ENCODE measurements around the gene UBE2G2. TPM values are rescaled to one million over a fixed set of nuclear protein-coding genes. Genes with fewer than 3 reads are reported as not detected.
"Not testable (repeated sequence)": the region's sequence is repeated elsewhere in the genome, so short reads cannot be mapped to it uniquely, and the experiment has no call there.

UBE2G2 gene
- total and polyA plus RNA-seq, 2 experiments from 2014 or later, result 55.2 to 61.6 TPM

- H3K9me3 ChIP-seq (ENCODE audit: low read depth), result no peaks in the 10 kb centered on the region
- no peaks in the 10 kb centered on the region for H3K4me1 ChIP-seq (ENCODE audit: insufficient read depth)
- no peaks in the 10 kb centered on the region for H3K27me3 ChIP-seq
- no peaks in the 10 kb centered on the region for H4K20me1 ChIP-seq (ENCODE audit: insufficient read depth, poor library complexity, severe bottlenecking)
- WGBS (ENCODE audit: low lambda C conversion rate, missing lambda C conversion rate), result 91% methylated on average over 5 of the region's 5 CpGs
- no peaks in the 10 kb centered on the region for H3K36me3 ChIP-seq (replicated peaks; ENCODE audit: insufficient read depth, low read depth)
- TF ChIP-seq EZH2 (IDR thresholded peaks at IDR 0.05; ENCODE audit: borderline replicate concordance), result no peak
- no peak for TF ChIP-seq CTCF (IDR thresholded peaks at IDR 0.05; ENCODE audit: poor library complexity)
- no peak for TF ChIP-seq EZH2phosphoT487 (IDR thresholded peaks at IDR 0.05; ENCODE audit: low read depth, severe bottlenecking, unreplicated experiment)
- no peak for DNase-seq (ENCODE audit: low spot score)
- H3K4me2 ChIP-seq, result no peak overlapping the region
- H3K27ac ChIP-seq, result no peak overlapping the region
- no peak overlapping the region for H2AFZ ChIP-seq
- no peaks in the 10 kb centered on the region for H3K9me2 ChIP-seq (replicated peaks; ENCODE audit: insufficient read depth)
- no peak overlapping the region for H3K4me3 ChIP-seq
- H3K79me2 ChIP-seq, result no peaks in the 10 kb centered on the region
Measured at GRCh38 chr21:44833663-44834062, 32.0 kb upstream of the UBE2G2 start.

GRCh38 chr21:44832516-44833255, 31.1 kb upstream of the UBE2G2 start:
- not testable (repeated sequence) for H2AFZ ChIP-seq; DNase-seq (ENCODE audit: low spot score); H3K9me2 ChIP-seq (replicated peaks; ENCODE audit: insufficient read depth); H3K79me2 ChIP-seq; H3K4me2 ChIP-seq; H3K36me3 ChIP-seq (replicated peaks; ENCODE audit: insufficient read depth, low read depth); H3K27ac ChIP-seq; H3K9me3 ChIP-seq (ENCODE audit: low read depth); H4K20me1 ChIP-seq (ENCODE audit: insufficient read depth, poor library complexity, severe bottlenecking); H3K4me1 ChIP-seq (ENCODE audit: insufficient read depth); H3K4me3 ChIP-seq; H3K27me3 ChIP-seq
- 88% methylated on average over 23 of the region's 23 CpGs for WGBS (ENCODE audit: low lambda C conversion rate, missing lambda C conversion rate)

GRCh38 chr21:44831227-44831860, 29.7 kb upstream of the UBE2G2 start:
- TF ChIP-seq EZH2phosphoT487 (IDR thresholded peaks at IDR 0.05; ENCODE audit: low read depth, severe bottlenecking, unreplicated experiment) (no peak), CTCF (IDR thresholded peaks at IDR 0.05; ENCODE audit: poor library complexity) (no peak), EZH2 (IDR thresholded peaks at IDR 0.05; ENCODE audit: borderline replicate concordance) (no peak)
- 67% methylated on average over 7 of the region's 7 CpGs for WGBS (ENCODE audit: low lambda C conversion rate, missing lambda C conversion rate)
- Histone ChIP-seq H3K9me2 (replicated peaks; ENCODE audit: insufficient read depth) (no peaks in the 10 kb centered on the region), H3K9me3 (ENCODE audit: low read depth) (peaks cover 6% of the 10 kb centered on the region), H3K4me2 (no peak overlapping the region), H4K20me1 (ENCODE audit: insufficient read depth, poor library complexity, severe bottlenecking) (no peaks in the 10 kb centered on the region), H3K27ac (no peak overlapping the region), H3K27me3 (no peaks in the 10 kb centered on the region), H3K4me1 (ENCODE audit: insufficient read depth) (no peaks in the 10 kb centered on the region), H3K4me3 (no peak overlapping the region), H3K36me3 (replicated peaks; ENCODE audit: insufficient read depth, low read depth) (no peaks in the 10 kb centered on the region), H3K79me2 (no peaks in the 10 kb centered on the region), H2AFZ (no peak overlapping the region)
- DNase-seq (ENCODE audit: low spot score), result no peak

- H3K9me2 ChIP-seq (replicated peaks; ENCODE audit: insufficient read depth), result no peaks in the 10 kb centered on the region
- H3K4me2 ChIP-seq, result no peak overlapping the region
- no peaks in the 10 kb centered on the region for H4K20me1 ChIP-seq (ENCODE audit: insufficient read depth, poor library complexity, severe bottlenecking)
- H3K79me2 ChIP-seq, result no peaks in the 10 kb centered on the region
- 81% methylated on average over 2 of the region's 2 CpGs for WGBS (ENCODE audit: low lambda C conversion rate, missing lambda C conversion rate)
- H3K9me3 ChIP-seq (ENCODE audit: low read depth), result peaks cover 6% of the 10 kb centered on the region
- no peak overlapping the region for H3K4me3 ChIP-seq
- TF ChIP-seq EZH2 (IDR thresholded peaks at IDR 0.05; ENCODE audit: borderline replicate concordance) (no peak), CTCF (IDR thresholded peaks at IDR 0.05; ENCODE audit: poor library complexity) (no peak), EZH2phosphoT487 (IDR thresholded peaks at IDR 0.05; ENCODE audit: low read depth, severe bottlenecking, unreplicated experiment) (no peak)
- no peaks in the 10 kb centered on the region for H3K36me3 ChIP-seq (replicated peaks; ENCODE audit: insufficient read depth, low read depth)
- no peak overlapping the region for H2AFZ ChIP-seq
- no peak for DNase-seq (ENCODE audit: low spot score)
- H3K27me3 ChIP-seq, result no peaks in the 10 kb centered on the region
- H3K4me1 ChIP-seq (ENCODE audit: insufficient read depth), result no peaks in the 10 kb centered on the region
- no peak overlapping the region for H3K27ac ChIP-seq
Measured at GRCh38 chr21:44829507-44830092, 28.0 kb upstream of the UBE2G2 start.
